DOHH2 (cell line): ENCODE measurements around the gene EHMT1.

Experiments used
- EZH2phosphoT487 ChIP-seq: fragments of 200-600 bp; sonication (generic); IDR thresholded peaks from 2 replicates; pipeline ENCODE4 v1.6.1; 2017; ENCODE audit warnings: borderline replicate concordance, mild to moderate bottlenecking, antibody characterized with exemption, low read length, moderate library complexity, mixed read lengths
- TF ChIP-seq, protein P1 (sequence below): fragments of 200-600 bp; sonication (generic); IDR thresholded peaks from one replicate; pipeline ENCODE4 v1.5.1; 2014; ENCODE audit warnings: antibody characterized with exemption, mild to moderate bottlenecking, low read depth, low read length; ENCODE audit not compliant: poor library complexity, severe bottlenecking

DNA sequence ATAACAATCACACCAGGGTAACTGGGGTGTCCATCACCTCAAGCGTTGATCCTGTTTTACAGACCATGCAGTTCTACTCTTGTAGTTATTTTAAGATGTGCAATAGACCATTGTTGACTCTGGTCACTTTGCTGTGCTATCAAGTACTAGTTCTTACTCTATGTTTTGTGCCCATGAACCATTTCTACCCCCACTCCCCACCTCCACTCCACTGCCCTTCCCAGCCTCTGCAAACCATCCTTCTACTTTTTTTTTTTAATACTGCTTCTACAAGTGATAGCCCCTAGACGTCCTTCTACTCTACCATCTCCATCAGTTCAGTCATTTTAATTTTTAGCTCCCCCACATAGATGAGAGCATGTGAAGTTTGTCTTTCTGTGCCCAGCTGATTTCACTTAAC, 38.8 kb downstream of the EHMT1 start:
- TF ChIP-seq, protein P1, sequence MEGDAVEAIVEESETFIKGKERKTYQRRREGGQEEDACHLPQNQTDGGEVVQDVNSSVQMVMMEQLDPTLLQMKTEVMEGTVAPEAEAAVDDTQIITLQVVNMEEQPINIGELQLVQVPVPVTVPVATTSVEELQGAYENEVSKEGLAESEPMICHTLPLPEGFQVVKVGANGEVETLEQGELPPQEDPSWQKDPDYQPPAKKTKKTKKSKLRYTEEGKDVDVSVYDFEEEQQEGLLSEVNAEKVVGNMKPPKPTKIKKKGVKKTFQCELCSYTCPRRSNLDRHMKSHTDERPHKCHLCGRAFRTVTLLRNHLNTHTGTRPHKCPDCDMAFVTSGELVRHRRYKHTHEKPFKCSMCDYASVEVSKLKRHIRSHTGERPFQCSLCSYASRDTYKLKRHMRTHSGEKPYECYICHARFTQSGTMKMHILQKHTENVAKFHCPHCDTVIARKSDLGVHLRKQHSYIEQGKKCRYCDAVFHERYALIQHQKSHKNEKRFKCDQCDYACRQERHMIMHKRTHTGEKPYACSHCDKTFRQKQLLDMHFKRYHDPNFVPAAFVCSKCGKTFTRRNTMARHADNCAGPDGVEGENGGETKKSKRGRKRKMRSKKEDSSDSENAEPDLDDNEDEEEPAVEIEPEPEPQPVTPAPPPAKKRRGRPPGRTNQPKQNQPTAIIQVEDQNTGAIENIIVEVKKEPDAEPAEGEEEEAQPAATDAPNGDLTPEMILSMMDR, result no peak
- no peak for TF ChIP-seq EZH2phosphoT487
